SK-N-SH (cell line): ENCODE data around the gene OSBPL2. TPM values are rescaled to one million over a fixed set of nuclear protein-coding genes. Genes with fewer than 3 reads are reported as not detected.

Experiments
- CTCF ChIA-PET: fragments of 300-600, 350-600 bp; formaldehyde crosslinking; extraction: SDS; loops from one replicate; lab custom pipeline; 2021; lab: Yijun Ruan, JAX
- POLR2A ChIA-PET: fragments of 350-600 bp; sonication (Branson Sonifier 250); formaldehyde crosslinking; extraction: SDS; loops from one replicate; lab custom pipeline; 2020; ENCODE audit warnings: antibody characterized with exemption, inconsistent platforms; lab: Yijun Ruan, JAX
- DNase-seq: peaks from one replicate; pipeline ENCODE4 v3.0.0; 2012
- H2AFZ ChIP-seq: fragments of 200-600 bp; sonication (generic); 2 replicates; pipeline ENCODE4 v1.8.1; 2016; ENCODE audit warnings: antibody characterized with exemption, mild to moderate bottlenecking, low read depth
- H3F3A ChIP-seq: fragments of 200-600 bp; sonication (generic); replicated peaks from 2 replicates; pipeline ENCODE3; 2016; ENCODE audit warnings: antibody characterized with exemption, mild to moderate bottlenecking; ENCODE audit not compliant: insufficient read depth
- H3K27ac ChIP-seq, 2 experiments: fragments of 200-500 bp in 1 of 2; fragments of 200-600 bp in 1 of 2; sonication (Bioruptor generic) in 1 of 2; sonication (generic), shearing (Covaris generic) in 1 of 2; 2 replicates each; pipeline versions ENCODE4 v1.5.1 to v1.6.1; 2014 to 2016; ENCODE audit warnings: low read depth in 2 of 2, inconsistent platforms in 1 of 2, low read length in 1 of 2, mild to moderate bottlenecking in 1 of 2, mixed read lengths in 1 of 2
- H3K27me3 ChIP-seq: fragments of 200-600 bp; sonication (generic), shearing (Covaris generic); 2 replicates; pipeline ENCODE4 v1.6.1; 2016; ENCODE audit warnings: mixed run types; ENCODE audit not compliant: insufficient read depth
- H3K36me3 ChIP-seq, 2 experiments: fragments of 200-500 bp in 1 of 2; fragments of 200-600 bp in 1 of 2; sonication (Bioruptor generic) in 1 of 2; sonication (generic) in 1 of 2; replicated peaks in 1 of 2; 2 replicates each; pipeline versions ENCODE3 to v1.5.1; 2014 to 2016; ENCODE audit warnings: low read length in 1 of 2, mild to moderate bottlenecking in 1 of 2; ENCODE audit not compliant: insufficient read depth in 2 of 2, control insufficient read depth in 1 of 2
- H3K4me1 ChIP-seq, 2 experiments: fragments of 200-500 bp in 1 of 2; fragments of 200-600 bp in 1 of 2; sonication (Bioruptor generic) in 1 of 2; sonication (generic), shearing (Covaris generic) in 1 of 2; 2 replicates each; pipeline versions ENCODE4 v1.5.1 to v1.6.1; 2014 to 2016; ENCODE audit warnings: low read depth in 1 of 2, low read length in 1 of 2, mixed run types in 1 of 2; ENCODE audit not compliant: insufficient read depth in 2 of 2, control insufficient read depth in 1 of 2
- H3K4me2 ChIP-seq: fragments of 200-600 bp; sonication (generic), shearing (Covaris generic); 2 replicates; pipeline ENCODE4 v1.6.1; 2017; ENCODE audit warnings: mixed run types
- H3K4me3 ChIP-seq, 2 experiments: fragments of 200-500 bp in 1 of 2; fragments of 200-600 bp in 1 of 2; sonication (Bioruptor generic) in 1 of 2; sonication (generic), shearing (Covaris generic) in 1 of 2; 2 replicates each; pipeline versions ENCODE4 v1.5.1 to v1.8.1; 2014 to 2016; ENCODE audit warnings: low read depth in 2 of 2, inconsistent platforms in 1 of 2, low read length in 1 of 2, mild to moderate bottlenecking in 1 of 2, mixed read lengths in 1 of 2, moderate library complexity in 1 of 2
- H3K79me2 ChIP-seq: fragments of 200-600 bp; sonication (generic); 2 replicates; pipeline ENCODE4 v1.8.1; 2017; ENCODE audit warnings: mild to moderate bottlenecking; ENCODE audit not compliant: insufficient read depth
- H3K9ac ChIP-seq: fragments of 200-600 bp; sonication (generic); 2 replicates; pipeline ENCODE4 v1.6.1; 2017; ENCODE audit warnings: mixed run types
- H3K9me2 ChIP-seq: fragments of 200-600 bp; sonication (generic); 2 replicates; pipeline ENCODE4 v1.6.1; 2017; ENCODE audit warnings: mixed run types
- H3K9me3 ChIP-seq: fragments of 200-600 bp; sonication (generic); 2 replicates; pipeline ENCODE4 v1.6.1; 2017; ENCODE audit warnings: mixed run types, mild to moderate bottlenecking, moderate library complexity
- H4K20me1 ChIP-seq: fragments of 200-600 bp; sonication (generic); 2 replicates; pipeline ENCODE4 v1.6.1; 2017; ENCODE audit warnings: mild to moderate bottlenecking, mixed run types; ENCODE audit not compliant: insufficient read depth
- CHD2 ChIP-seq: fragments of 150-350 bp; IDR thresholded peaks from 2 replicates; pipeline ENCODE4 v1.6.1; 2018; ENCODE audit warnings: low read length; ENCODE audit not compliant: partially characterized antibody
- EP300 ChIP-seq, 2 experiments: IDR thresholded peaks; 2 replicates each; pipeline versions ENCODE4 v1.4.0 to v1.6.1; 2012; ENCODE audit warnings: borderline replicate concordance in 1 of 2, low read depth in 1 of 2, low read length in 1 of 2
- FOSL2 ChIP-seq: IDR thresholded peaks from 2 replicates; pipeline ENCODE4 v1.4.0; 2012; ENCODE audit warnings: low read depth, mild to moderate bottlenecking, moderate library complexity, borderline replicate concordance
- GABPA ChIP-seq: IDR thresholded peaks from 2 replicates; pipeline ENCODE4 v1.4.0; 2012; ENCODE audit warnings: low read depth, mild to moderate bottlenecking
- GATA2 ChIP-seq: sonication (generic); formaldehyde crosslinking; IDR thresholded peaks from 2 replicates; pipeline ENCODE4 v1.5.0; 2020; ENCODE audit warnings: mild to moderate bottlenecking, missing genetic modification reagents
- NFIC ChIP-seq: IDR thresholded peaks from 2 replicates; pipeline ENCODE4 v1.4.0; 2012; ENCODE audit warnings: borderline replicate concordance
- NRF1 ChIP-seq: IDR thresholded peaks from 2 replicates; pipeline ENCODE4 v1.6.1; 2012; ENCODE audit warnings: low read depth, mild to moderate bottlenecking, low read length
- RCOR1 ChIP-seq: fragments of 150-350 bp; IDR thresholded peaks from 2 replicates; pipeline ENCODE4 v1.6.1; 2017; ENCODE audit warnings: antibody characterized with exemption, low read length
- RFX5 ChIP-seq: IDR thresholded peaks from 2 replicates; pipeline ENCODE4 v1.6.1; 2012; ENCODE audit warnings: mild to moderate bottlenecking, improper control_type of control experiment, low read length
- TCF12 ChIP-seq: IDR thresholded peaks from 2 replicates; pipeline ENCODE4 v1.4.0; 2012
- YY1 ChIP-seq: IDR thresholded peaks from 2 replicates; pipeline ENCODE4 v1.4.0; 2012; ENCODE audit warnings: low read depth, mild to moderate bottlenecking
- WGBS: methylation state at CpG from one replicate; pipeline ENCODE4 v1.1.6; 2017; ENCODE audit warnings: low lambda C conversion rate; 5-methylcytosine and 5-hydroxymethylcytosine counted together
- polyA plus RNA-seq, 3 experiments: library from polyadenylated mRNA; depleted of rRNA; stranded (reverse); fragments of >200 nt; gene quantifications; 2 replicates each; pipeline ENCODE4 v1.2.3, GENCODE V29; 2012
- TF ChIP-seq, protein P1 (sequence below): IDR thresholded peaks from 2 replicates; pipeline ENCODE4 v1.4.0; 2012; ENCODE audit warnings: low read depth, borderline replicate concordance
- TF ChIP-seq, protein P2 (sequence below): fragments of 150-350 bp; IDR thresholded peaks from 2 replicates; pipeline ENCODE4 v1.6.1; 2017; ENCODE audit warnings: antibody characterized with exemption, low read length, low read depth, borderline replicate concordance
- TF ChIP-seq, protein P3 (sequence below): fragments of 150-350 bp; IDR thresholded peaks from 2 replicates; pipeline ENCODE4 v1.6.1; 2016; ENCODE audit warnings: mild to moderate bottlenecking, low read depth, low read length
- TF ChIP-seq, protein P4 (sequence below): IDR thresholded peaks from 2 replicates; pipeline ENCODE4 v1.4.0; 2012; ENCODE audit warnings: low read depth
- TF ChIP-seq, protein P5 (sequence below): IDR thresholded peaks from 2 replicates; pipeline ENCODE4; 2012
- TF ChIP-seq, protein P6 (sequence below): fragments of 200-600 bp; sonication (generic); IDR thresholded peaks from 2 replicates; pipeline ENCODE4 v1.6.1; 2017; ENCODE audit warnings: antibody characterized with exemption, mild to moderate bottlenecking, moderate library complexity

OSBPL2 gene
- polyA plus RNA-seq, 1 of the 3 experiments (the other 2 are of a cell fraction), result 17.7 TPM

DNA sequence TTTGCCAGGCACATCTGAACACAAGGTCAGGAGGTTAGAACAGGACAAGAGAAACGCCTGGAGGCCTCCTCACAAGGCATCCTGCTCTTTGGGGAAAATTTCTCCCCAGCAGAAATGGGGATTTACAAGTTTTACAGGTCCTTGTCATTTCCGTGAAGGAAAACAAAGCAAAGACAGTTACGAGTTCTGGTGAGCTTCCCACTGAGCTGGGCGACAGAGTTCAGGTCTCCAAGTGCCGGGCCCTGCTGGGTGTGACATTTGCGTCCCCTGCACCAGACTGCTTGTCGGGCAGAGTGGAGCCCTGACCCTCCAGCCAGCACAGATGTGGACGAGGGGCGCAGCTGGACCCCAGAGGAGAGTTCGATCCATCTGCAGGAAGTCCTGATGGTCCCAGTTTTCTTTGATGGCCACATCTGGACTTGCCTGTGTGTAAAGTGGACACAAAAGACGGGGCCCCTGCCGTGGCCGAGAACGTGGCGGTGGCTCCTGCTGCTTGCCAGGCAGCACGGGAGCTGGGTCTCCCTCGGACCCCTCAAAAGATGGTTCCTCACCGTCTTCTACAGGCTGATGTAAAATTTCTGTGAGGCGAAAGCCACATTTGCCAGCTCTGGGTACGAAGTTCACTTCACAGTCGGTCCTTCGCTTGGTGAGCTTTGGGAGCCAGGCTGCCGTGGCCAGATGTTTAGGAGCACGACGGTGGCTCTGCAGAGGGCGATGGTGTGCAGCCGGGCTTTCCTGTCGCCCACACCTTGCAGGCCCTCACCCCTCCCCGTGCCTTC is 59.3 kb downstream of the OSBPL2 start:
- Histone ChIP-seq H3K36me3 (peaks cover 5 to 37% of the 10 kb centered on the region in 2 experiments), H2AFZ (no peak overlapping the region), H3K9ac (no peak overlapping the region), H3F3A (peaks cover 12% of the 10 kb centered on the region), H3K9me3 (no peaks in the 10 kb centered on the region), H3K27me3 (no peaks in the 10 kb centered on the region), H3K4me2 (no peak overlapping the region), H3K4me1 (no peaks in the 10 kb centered on the region), H3K4me3 (no peak overlapping the region), H4K20me1 (no peaks in the 10 kb centered on the region), H3K27ac (no peak overlapping the region), H3K9me2 (no peaks in the 10 kb centered on the region), H3K79me2 (no peaks in the 10 kb centered on the region)
- WGBS, result 94% methylated on average over 29 of the region's 29 CpGs
- ChIA-PET POLR2A (no interaction called here), CTCF (interaction anchor here (1.0 to 1.4 kb wide), 3 partner anchors 26 to 112 kb away, joined by 3 to 5 read pairs (median 4); no protein-coding TSS in a partner anchor)
- no peak for TF ChIP-seq CHD2
- no peak for TF ChIP-seq YY1
- TF ChIP-seq, protein P1, sequence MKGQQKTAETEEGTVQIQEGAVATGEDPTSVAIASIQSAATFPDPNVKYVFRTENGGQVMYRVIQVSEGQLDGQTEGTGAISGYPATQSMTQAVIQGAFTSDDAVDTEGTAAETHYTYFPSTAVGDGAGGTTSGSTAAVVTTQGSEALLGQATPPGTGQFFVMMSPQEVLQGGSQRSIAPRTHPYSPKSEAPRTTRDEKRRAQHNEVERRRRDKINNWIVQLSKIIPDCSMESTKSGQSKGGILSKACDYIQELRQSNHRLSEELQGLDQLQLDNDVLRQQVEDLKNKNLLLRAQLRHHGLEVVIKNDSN, result no peak
- no peak for TF ChIP-seq FOSL2
- no peak for TF ChIP-seq GABPA
- TF ChIP-seq, protein P2, sequence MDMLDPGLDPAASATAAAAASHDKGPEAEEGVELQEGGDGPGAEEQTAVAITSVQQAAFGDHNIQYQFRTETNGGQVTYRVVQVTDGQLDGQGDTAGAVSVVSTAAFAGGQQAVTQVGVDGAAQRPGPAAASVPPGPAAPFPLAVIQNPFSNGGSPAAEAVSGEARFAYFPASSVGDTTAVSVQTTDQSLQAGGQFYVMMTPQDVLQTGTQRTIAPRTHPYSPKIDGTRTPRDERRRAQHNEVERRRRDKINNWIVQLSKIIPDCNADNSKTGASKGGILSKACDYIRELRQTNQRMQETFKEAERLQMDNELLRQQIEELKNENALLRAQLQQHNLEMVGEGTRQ, result no peak
- TF ChIP-seq, protein P3, sequence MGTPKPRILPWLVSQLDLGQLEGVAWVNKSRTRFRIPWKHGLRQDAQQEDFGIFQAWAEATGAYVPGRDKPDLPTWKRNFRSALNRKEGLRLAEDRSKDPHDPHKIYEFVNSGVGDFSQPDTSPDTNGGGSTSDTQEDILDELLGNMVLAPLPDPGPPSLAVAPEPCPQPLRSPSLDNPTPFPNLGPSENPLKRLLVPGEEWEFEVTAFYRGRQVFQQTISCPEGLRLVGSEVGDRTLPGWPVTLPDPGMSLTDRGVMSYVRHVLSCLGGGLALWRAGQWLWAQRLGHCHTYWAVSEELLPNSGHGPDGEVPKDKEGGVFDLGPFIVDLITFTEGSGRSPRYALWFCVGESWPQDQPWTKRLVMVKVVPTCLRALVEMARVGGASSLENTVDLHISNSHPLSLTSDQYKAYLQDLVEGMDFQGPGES, result no peak
- no peak for TF ChIP-seq NRF1
- TF ChIP-seq TCF12, result no peak
- no peak for TF ChIP-seq GATA2 (CRISPR knock-in tag)
- no peak for TF ChIP-seq EP300 (IDR thresholded peaks at IDR 0.05; ENCODE audit: borderline replicate concordance in 1 of 2, low read depth in 1 of 2, low read length in 1 of 2)
- TF ChIP-seq, protein P4, sequence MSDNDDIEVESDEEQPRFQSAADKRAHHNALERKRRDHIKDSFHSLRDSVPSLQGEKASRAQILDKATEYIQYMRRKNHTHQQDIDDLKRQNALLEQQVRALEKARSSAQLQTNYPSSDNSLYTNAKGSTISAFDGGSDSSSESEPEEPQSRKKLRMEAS, result no peak
- TF ChIP-seq, protein P5, sequence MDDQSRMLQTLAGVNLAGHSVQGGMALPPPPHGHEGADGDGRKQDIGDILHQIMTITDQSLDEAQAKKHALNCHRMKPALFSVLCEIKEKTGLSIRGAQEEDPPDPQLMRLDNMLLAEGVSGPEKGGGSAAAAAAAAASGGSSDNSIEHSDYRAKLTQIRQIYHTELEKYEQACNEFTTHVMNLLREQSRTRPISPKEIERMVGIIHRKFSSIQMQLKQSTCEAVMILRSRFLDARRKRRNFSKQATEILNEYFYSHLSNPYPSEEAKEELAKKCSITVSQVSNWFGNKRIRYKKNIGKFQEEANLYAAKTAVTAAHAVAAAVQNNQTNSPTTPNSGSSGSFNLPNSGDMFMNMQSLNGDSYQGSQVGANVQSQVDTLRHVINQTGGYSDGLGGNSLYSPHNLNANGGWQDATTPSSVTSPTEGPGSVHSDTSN, result no peak
- no peak for TF ChIP-seq RFX5
- TF ChIP-seq NFIC, result no peak
- TF ChIP-seq RCOR1, result no peak
- TF ChIP-seq, protein P6, sequence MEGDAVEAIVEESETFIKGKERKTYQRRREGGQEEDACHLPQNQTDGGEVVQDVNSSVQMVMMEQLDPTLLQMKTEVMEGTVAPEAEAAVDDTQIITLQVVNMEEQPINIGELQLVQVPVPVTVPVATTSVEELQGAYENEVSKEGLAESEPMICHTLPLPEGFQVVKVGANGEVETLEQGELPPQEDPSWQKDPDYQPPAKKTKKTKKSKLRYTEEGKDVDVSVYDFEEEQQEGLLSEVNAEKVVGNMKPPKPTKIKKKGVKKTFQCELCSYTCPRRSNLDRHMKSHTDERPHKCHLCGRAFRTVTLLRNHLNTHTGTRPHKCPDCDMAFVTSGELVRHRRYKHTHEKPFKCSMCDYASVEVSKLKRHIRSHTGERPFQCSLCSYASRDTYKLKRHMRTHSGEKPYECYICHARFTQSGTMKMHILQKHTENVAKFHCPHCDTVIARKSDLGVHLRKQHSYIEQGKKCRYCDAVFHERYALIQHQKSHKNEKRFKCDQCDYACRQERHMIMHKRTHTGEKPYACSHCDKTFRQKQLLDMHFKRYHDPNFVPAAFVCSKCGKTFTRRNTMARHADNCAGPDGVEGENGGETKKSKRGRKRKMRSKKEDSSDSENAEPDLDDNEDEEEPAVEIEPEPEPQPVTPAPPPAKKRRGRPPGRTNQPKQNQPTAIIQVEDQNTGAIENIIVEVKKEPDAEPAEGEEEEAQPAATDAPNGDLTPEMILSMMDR, result no peak
- no peak for DNase-seq
